Measurements from ENCODE around the gene EME1. TPM values are rescaled to one million over a fixed set of nuclear protein-coding genes. Genes with fewer than 3 reads are reported as not detected.
"Not testable (repeated sequence)": the region's sequence is repeated elsewhere in the genome, so short reads cannot be mapped to it uniquely, and the experiment has no call there.

The EME1 gene
- total RNA-seq, 2 donors from 2014 or later: 3.9 TPM; not detected in 1

GRCh38 chr17:50424996-50425681 lies 52.1 kb downstream of the EME1 start:
- Histone ChIP-seq H3K27ac (peak overlapping the region; percentile 48 to 69), H3K4me1 (ENCODE audit: control insufficient read depth in 1 of 2, low read depth in 2 of 2) (peaks cover 16 to 43% of the 10 kb centered on the region in 2 donors)

GRCh38 chr17:50425682-50426471 lies 52.8 kb downstream of the EME1 start, which contains the start of gene ACSF2:
Gene ACSF2 (plus strand): TSS chr17:50426218. CDS start chr17:50426262, 44 bp downstream.
- peak within 1 kb of the TSS; percentile 48 to 69 for H3K27ac ChIP-seq
- H3K27me3 ChIP-seq (replicated peaks; ENCODE audit: insufficient read depth): no peaks in the 10 kb centered on the region
- no peaks in the 10 kb centered on the region for H3K9me3 ChIP-seq
- ATAC-seq (ENCODE audit: insufficient number of reproducible peaks, low FRiP score, low read depth) (peak; percentile 44), DNase-seq (ENCODE audit: low spot score) (no peak)
- no peak for TF ChIP-seq CTCF (IDR thresholded peaks at IDR 0.05)
- H3K4me1 ChIP-seq (ENCODE audit: control insufficient read depth in 1 of 2, low read depth in 2 of 2): peaks cover 15 to 38% of the 10 kb centered on the region in 2 donors
- peak within 1 kb of the TSS; percentile 88 for H3K4me3 ChIP-seq
- no peaks in the 10 kb centered on the region for H3K36me3 ChIP-seq

More at GRCh38 chr17:50424996-50425681, 52.1 kb downstream of the EME1 start:
- no peak for DNase-seq (ENCODE audit: low spot score)
- TF ChIP-seq CTCF (IDR thresholded peaks at IDR 0.05): no peak
- peak overlapping the region; percentile 88 for H3K4me3 ChIP-seq
- H3K27me3 ChIP-seq (replicated peaks; ENCODE audit: insufficient read depth): no peaks in the 10 kb centered on the region
- no peaks in the 10 kb centered on the region for H3K36me3 ChIP-seq
- H3K9me3 ChIP-seq: no peaks in the 10 kb centered on the region
- no peak for ATAC-seq (ENCODE audit: insufficient number of reproducible peaks, low FRiP score, low read depth)

GRCh38 chr17:50426472-50426782 lies 53.4 kb downstream of the EME1 start:
- Histone ChIP-seq H3K36me3 (no peaks in the 10 kb centered on the region), H3K27ac (peak overlapping the region; percentile 48 to 69), H3K9me3 (no peaks in the 10 kb centered on the region), H3K4me3 (peak overlapping the region; percentile 88), H3K27me3 (replicated peaks; ENCODE audit: insufficient read depth) (no peaks in the 10 kb centered on the region), H3K4me1 (ENCODE audit: control insufficient read depth in 1 of 2, low read depth in 2 of 2) (peaks cover 10 to 32% of the 10 kb centered on the region in 2 donors)
- TF ChIP-seq CTCF (IDR thresholded peaks at IDR 0.05): no peak
- no peak for ATAC-seq (ENCODE audit: insufficient number of reproducible peaks, low FRiP score, low read depth)
- no peak for DNase-seq (ENCODE audit: low spot score)

GRCh38 chr17:50426814-50427787 lies 54.1 kb downstream of the EME1 start:
- no peak for DNase-seq (ENCODE audit: low spot score)
- Histone ChIP-seq H3K36me3 (no peaks in the 10 kb centered on the region), H3K9me3 (no peaks in the 10 kb centered on the region), H3K4me3 (peak overlapping the region; percentile 88), H3K4me1 (ENCODE audit: control insufficient read depth in 1 of 2, low read depth in 2 of 2) (peaks cover 10 to 27% of the 10 kb centered on the region in 2 donors), H3K27me3 (replicated peaks; ENCODE audit: insufficient read depth) (no peaks in the 10 kb centered on the region), H3K27ac (peak overlapping the region; percentile 48 to 69)
- ATAC-seq (ENCODE audit: insufficient number of reproducible peaks, low FRiP score, low read depth): no peak
- TF ChIP-seq CTCF (IDR thresholded peaks at IDR 0.05): peak; percentile 9

GRCh38 chr17:50428126-50428525 lies 55.1 kb downstream of the EME1 start:
- DNase-seq (ENCODE audit: low spot score); H3K4me3 ChIP-seq; H3K36me3 ChIP-seq; H3K9me3 ChIP-seq; ATAC-seq (ENCODE audit: insufficient number of reproducible peaks, low FRiP score, low read depth); H3K27me3 ChIP-seq (replicated peaks; ENCODE audit: insufficient read depth); H3K27ac ChIP-seq: not testable (repeated sequence)
- peaks cover 10 to 27% of the 10 kb centered on the region in 2 donors for H3K4me1 ChIP-seq (ENCODE audit: control insufficient read depth in 1 of 2, low read depth in 2 of 2)

Data from thoracic aorta (tissue), 2 donors.